HG03066 (cell line): ENCODE data around the gene SLC4A8.

Experiments
- ATAC-seq: cut with Tn5 transposase; IDR thresholded peaks from one replicate; pipeline ENCODE4 v1.9.1; 2021; ENCODE audit warnings: low read depth; ENCODE audit not compliant: unreplicated experiment

Gene SLC4A8

GRCh38 chr12:51549637-51550036 lies 125.0 kb downstream of the SLC4A8 start:
- no peak for ATAC-seq
